ENCODE data around the gene SLC29A1.

DNA sequence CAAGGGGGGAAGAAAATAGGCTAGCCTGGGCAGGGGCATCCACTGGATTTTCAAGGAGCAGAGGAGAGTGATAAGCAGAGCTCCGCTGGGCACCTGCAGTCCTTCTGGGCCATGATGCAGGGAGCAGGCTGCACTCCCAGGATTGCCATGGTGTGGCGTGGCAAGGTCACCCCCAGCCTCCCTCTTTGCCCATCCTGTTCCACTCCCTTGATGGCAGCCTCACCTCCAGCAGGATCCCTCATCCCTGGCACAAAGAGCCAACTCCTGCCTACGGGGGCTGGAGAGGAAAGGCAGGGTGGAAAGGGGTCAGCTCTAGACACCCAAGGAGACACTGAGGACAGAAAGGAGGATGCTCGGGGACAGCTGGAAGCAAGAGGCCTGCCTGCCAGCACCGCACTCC, 29.1 kb upstream of the SLC29A1 start:
- TF ChIP-seq, protein P1, sequence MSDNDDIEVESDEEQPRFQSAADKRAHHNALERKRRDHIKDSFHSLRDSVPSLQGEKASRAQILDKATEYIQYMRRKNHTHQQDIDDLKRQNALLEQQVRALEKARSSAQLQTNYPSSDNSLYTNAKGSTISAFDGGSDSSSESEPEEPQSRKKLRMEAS (IDR thresholded peaks at IDR 0.05): no peak
- TF ChIP-seq EP300 (IDR thresholded peaks at IDR 0.05; ENCODE audit: borderline replicate concordance in 1 of 2, low read depth in 2 of 2, low read length in 2 of 2) (no peak), SIN3A (conservative IDR thresholded peaks at IDR 0.05 in 1 of 2, IDR thresholded peaks at IDR 0.05 in 1 of 2; ENCODE audit: low read depth in 1 of 2, low read length in 2 of 2) (no peak), HDAC2 (IDR thresholded peaks at IDR 0.05; ENCODE audit: borderline replicate concordance in 1 of 2, low read depth in 2 of 2, low read length in 2 of 2) (no peak), GABPA (IDR thresholded peaks at IDR 0.05; ENCODE audit: borderline replicate concordance, insufficient read depth, low read length) (no peak)
- TF ChIP-seq, protein P2, sequence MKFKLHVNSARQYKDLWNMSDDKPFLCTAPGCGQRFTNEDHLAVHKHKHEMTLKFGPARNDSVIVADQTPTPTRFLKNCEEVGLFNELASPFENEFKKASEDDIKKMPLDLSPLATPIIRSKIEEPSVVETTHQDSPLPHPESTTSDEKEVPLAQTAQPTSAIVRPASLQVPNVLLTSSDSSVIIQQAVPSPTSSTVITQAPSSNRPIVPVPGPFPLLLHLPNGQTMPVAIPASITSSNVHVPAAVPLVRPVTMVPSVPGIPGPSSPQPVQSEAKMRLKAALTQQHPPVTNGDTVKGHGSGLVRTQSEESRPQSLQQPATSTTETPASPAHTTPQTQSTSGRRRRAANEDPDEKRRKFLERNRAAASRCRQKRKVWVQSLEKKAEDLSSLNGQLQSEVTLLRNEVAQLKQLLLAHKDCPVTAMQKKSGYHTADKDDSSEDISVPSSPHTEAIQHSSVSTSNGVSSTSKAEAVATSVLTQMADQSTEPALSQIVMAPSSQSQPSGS (IDR thresholded peaks at IDR 0.05; ENCODE audit: low read length): no peak
